ENCODE data around the gene NKAIN1.

NKAIN1 gene

DNA sequence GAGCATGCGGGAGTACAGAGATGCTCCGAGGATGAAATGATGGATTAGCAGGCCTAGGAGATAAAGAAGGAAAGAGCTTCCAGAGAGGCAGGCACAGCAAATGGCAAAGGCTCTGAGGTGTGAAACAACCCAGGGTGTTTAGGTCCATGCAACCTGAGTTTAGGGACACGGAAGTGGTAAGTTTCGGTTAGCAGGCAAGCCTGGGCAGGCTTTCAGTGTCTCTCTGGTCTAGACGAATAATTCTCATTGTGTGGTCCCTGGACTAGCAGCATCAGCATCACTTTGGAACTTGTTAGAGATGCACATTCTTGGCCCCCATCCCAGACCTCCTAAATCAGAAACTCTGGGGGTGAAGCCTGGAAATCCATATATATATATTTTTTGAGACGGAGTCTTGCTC is 18.6 kb downstream of the NKAIN1 start:
- no peak for TF ChIP-seq ZFX (IDR thresholded peaks at IDR 0.05)

GRCh38 chr1:31219489-31219888 is 20.2 kb downstream of the NKAIN1 start:
- TF ChIP-seq CTCF (conservative IDR thresholded peaks at IDR 0.05) = no peak
- H3K27ac ChIP-seq = no peak overlapping the region

More for the DNA sequence above, 18.6 kb downstream of the NKAIN1 start:
- no peak overlapping the region for H3K27ac ChIP-seq

- TF ChIP-seq CTCF (conservative IDR thresholded peaks at IDR 0.05) = no peak
- H3K27ac ChIP-seq = no peak overlapping the region
Measured at GRCh38 chr1:31218705-31219104, 21.0 kb downstream of the NKAIN1 start.

DNA sequence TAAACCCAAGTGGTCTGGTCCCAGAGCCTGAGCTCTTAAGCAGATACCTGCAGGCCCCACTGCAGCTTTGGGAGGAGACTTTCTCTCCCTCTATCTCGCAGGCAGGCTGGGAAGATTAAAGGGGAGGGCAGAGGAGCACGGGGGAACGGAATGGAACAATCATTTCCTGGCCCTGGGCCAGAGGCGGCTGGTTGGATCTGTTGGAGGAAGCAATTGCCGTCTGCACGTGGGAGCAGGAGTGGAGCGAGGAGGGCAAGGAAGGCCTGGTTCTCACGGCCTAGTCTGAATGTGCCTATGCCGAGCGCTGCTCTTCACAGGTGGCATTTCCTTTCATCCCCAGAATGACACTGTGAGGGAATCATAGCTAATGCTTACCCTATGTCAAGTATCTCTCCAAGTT is 23.7 kb downstream of the NKAIN1 start:
- TF ChIP-seq CTCF (conservative IDR thresholded peaks at IDR 0.05) (no peak), ZFX (IDR thresholded peaks at IDR 0.05) (peak; percentile 57; the same call in 1 of the 2 replicates)
- H3K27ac ChIP-seq = peak overlapping the region; percentile 10

- H3K27ac ChIP-seq = no peak overlapping the region
- no peak for TF ChIP-seq CTCF (conservative IDR thresholded peaks at IDR 0.05)
- no peak for TF ChIP-seq ZFX (IDR thresholded peaks at IDR 0.05)
Measured at GRCh38 chr1:31215065-31215570, 24.6 kb downstream of the NKAIN1 start.

- TF ChIP-seq ZFX (IDR thresholded peaks at IDR 0.05) (no peak), CTCF (conservative IDR thresholded peaks at IDR 0.05) (no peak)
- H3K27ac ChIP-seq = no peak overlapping the region
Measured at GRCh38 chr1:31214316-31215064, 25.2 kb downstream of the NKAIN1 start.

DNA sequence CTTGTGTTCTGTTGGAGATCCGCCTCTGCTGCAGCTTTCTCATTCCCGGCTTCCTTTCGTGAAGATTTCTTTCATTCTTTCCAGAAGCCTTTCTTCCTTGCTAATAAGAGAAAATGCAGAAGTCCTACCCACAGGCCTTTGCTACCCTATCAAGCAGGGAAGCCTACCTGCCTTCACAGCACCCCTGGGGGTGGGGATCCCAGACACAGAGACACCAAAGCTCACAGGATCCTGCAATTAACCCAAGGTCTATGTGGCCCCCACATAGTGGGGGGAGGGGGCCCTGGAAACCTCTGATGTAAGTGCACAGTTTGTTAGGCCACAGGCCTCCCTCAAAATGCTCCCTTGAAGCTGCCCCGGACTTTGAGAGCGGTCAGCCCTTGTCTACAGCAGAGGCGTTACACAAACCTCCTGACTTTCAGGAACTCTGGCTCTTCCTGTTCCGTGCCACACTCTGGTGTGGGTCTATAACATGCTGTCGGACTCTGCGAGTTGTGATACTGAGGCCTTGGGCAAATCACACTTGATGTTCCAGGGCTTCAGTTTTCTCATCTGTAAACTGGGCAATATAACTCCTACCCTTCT is 31.2 kb downstream of the NKAIN1 start:
- no peak overlapping the region for H3K27ac ChIP-seq
- TF ChIP-seq ZFX (IDR thresholded peaks at IDR 0.05) (no peak), CTCF (conservative IDR thresholded peaks at IDR 0.05) (no peak)

Data from C4-2B (cell line).